OCI-LY7 (cell line): Measurements from ENCODE around the gene HBG2. TPM values are rescaled to one million over a fixed set of nuclear protein-coding genes. Genes with fewer than 3 reads are reported as not detected.

Experiments used
- BruUV-seq: library from RNA; stranded (reverse); fragments of 400-500 nt; replicated peaks from 2 replicates; lab custom pipeline; 2021; lab: Mats Ljungman, UMichigan
- CTCF ChIA-PET: fragments of 300-600 bp; sonication (Branson Sonifier 250); formaldehyde crosslinking; loops from one replicate; lab custom pipeline; 2022; ENCODE audit warnings: antibody characterized with exemption; ENCODE audit not compliant: unreplicated experiment; lab: Charles Lee
- POLR2A ChIA-PET: fragments of 300-600 bp; sonication (Branson Sonifier 250); formaldehyde crosslinking; loops from one replicate; lab custom pipeline; 2022; ENCODE audit warnings: antibody characterized with exemption; lab: Charles Lee
- DNase-seq: peaks from one replicate; pipeline ENCODE4 v3.0.0-alpha.2; 2015; ENCODE audit warnings: low spot score
- H2AFZ ChIP-seq: fragments of 200-600 bp; sonication (generic), shearing (Covaris generic); 2 replicates; pipeline ENCODE4 v1.6.1; 2014; ENCODE audit warnings: mild to moderate bottlenecking, antibody characterized with exemption, low read length, moderate library complexity
- H3K27ac ChIP-seq: fragments of 200-600 bp; sonication (generic); 2 replicates; pipeline ENCODE4 v1.5.1; 2014; ENCODE audit warnings: mixed run types, low read depth, mild to moderate bottlenecking, moderate library complexity, low read length, inconsistent platforms; ENCODE audit not compliant: poor library complexity, severe bottlenecking
- H3K36me3 ChIP-seq: fragments of 200-600 bp; sonication (generic); 2 replicates; pipeline ENCODE4 v1.6.1; 2014; ENCODE audit warnings: mild to moderate bottlenecking, antibody characterized with exemption, low read length, moderate library complexity, mixed read lengths; ENCODE audit not compliant: insufficient read depth
- H3K4me1 ChIP-seq: fragments of 200-600 bp; sonication (generic); 2 replicates; pipeline ENCODE4 v1.5.1; 2014; ENCODE audit warnings: mild to moderate bottlenecking, low read length; ENCODE audit not compliant: insufficient read depth, poor library complexity, severe bottlenecking
- H3K4me2 ChIP-seq: fragments of 200-600 bp; sonication (generic); 2 replicates; pipeline ENCODE4 v1.6.1; 2014; ENCODE audit warnings: mild to moderate bottlenecking, low read length
- H3K4me3 ChIP-seq: fragments of 200-600 bp; sonication (generic); 2 replicates; pipeline ENCODE4 v1.5.1; 2014; ENCODE audit warnings: mild to moderate bottlenecking, low read depth, low read length; ENCODE audit not compliant: poor library complexity, severe bottlenecking
- H3K79me2 ChIP-seq: fragments of 200-600 bp; sonication (generic); 2 replicates; pipeline ENCODE4 v1.6.1; 2016; ENCODE audit warnings: low read depth, mild to moderate bottlenecking, low read length, moderate library complexity, mixed read lengths; ENCODE audit not compliant: insufficient read depth
- H3K9me2 ChIP-seq: fragments of 200-600 bp; sonication (generic); 2 replicates; pipeline ENCODE4 v1.6.1; 2016; ENCODE audit warnings: mild to moderate bottlenecking, low read length, mixed read lengths; ENCODE audit not compliant: insufficient read depth
- H3K9me3 ChIP-seq: fragments of 200-600 bp; sonication (generic); 2 replicates; pipeline ENCODE4 v1.6.1; 2014; ENCODE audit warnings: mild to moderate bottlenecking, mixed run types, low read length, mixed read lengths
- H4K20me1 ChIP-seq: fragments of 200-600 bp; sonication (generic); 2 replicates; pipeline ENCODE4 v1.6.1; 2014; ENCODE audit warnings: mild to moderate bottlenecking, antibody characterized with exemption, low read length, moderate library complexity, mixed read lengths; ENCODE audit not compliant: insufficient read depth
- CTCF ChIP-seq: fragments of 200-600 bp; sonication (generic); conservative IDR thresholded peaks from 2 replicates; pipeline ENCODE4 v1.5.1; 2014; ENCODE audit warnings: mild to moderate bottlenecking, antibody characterized with exemption, low read length, moderate library complexity, mixed read lengths
- EZH2phosphoT487 ChIP-seq: fragments of 200-600 bp; sonication (generic); IDR thresholded peaks from 2 replicates; pipeline ENCODE4 v1.6.1; 2018; ENCODE audit warnings: low read depth, borderline replicate concordance, mild to moderate bottlenecking, mixed run types, antibody characterized with exemption, low read length, moderate library complexity, mixed read lengths
- intact Hi-C: fragments of 100-400 bp; cut with micrococcal nuclease; formaldehyde crosslinking; loops from one replicate; pipeline ENCODE4 v1.10.0; 2022; ENCODE audit not compliant: unreplicated experiment
- total RNA-seq, 2 experiments: library from RNA; depleted of rRNA in 1 of 2; stranded (reverse); fragments of >200 nt in 1 of 2; shearing (Covaris generic) in 1 of 2; gene quantifications; 2 replicates each; pipeline ENCODE4 v1.2.3, GENCODE V29; 2014 to 2022

HBG2 gene
- total RNA-seq, 2 experiments from 2014 or later = not detected

GRCh38 chr11:5227681-5228080, 26.9 kb downstream of the HBG2 start:
- Histone ChIP-seq H4K20me1 (no peaks in the 10 kb centered on the region), H2AFZ (no peak overlapping the region), H3K4me3 (no peak overlapping the region), H3K9me3 (no peaks in the 10 kb centered on the region), H3K4me1 (no peaks in the 10 kb centered on the region), H3K9me2 (no peaks in the 10 kb centered on the region), H3K27ac (no peak overlapping the region), H3K36me3 (no peaks in the 10 kb centered on the region), H3K4me2 (no peak overlapping the region), H3K79me2 (no peaks in the 10 kb centered on the region)
- no peak for DNase-seq
- intact Hi-C loops = no loop called here
- BruUV-seq = no TSS peak
- ChIA-PET POLR2A (no interaction called here), CTCF (no interaction called here)
- no peak for TF ChIP-seq CTCF
- no peak for TF ChIP-seq EZH2phosphoT487

DNA sequence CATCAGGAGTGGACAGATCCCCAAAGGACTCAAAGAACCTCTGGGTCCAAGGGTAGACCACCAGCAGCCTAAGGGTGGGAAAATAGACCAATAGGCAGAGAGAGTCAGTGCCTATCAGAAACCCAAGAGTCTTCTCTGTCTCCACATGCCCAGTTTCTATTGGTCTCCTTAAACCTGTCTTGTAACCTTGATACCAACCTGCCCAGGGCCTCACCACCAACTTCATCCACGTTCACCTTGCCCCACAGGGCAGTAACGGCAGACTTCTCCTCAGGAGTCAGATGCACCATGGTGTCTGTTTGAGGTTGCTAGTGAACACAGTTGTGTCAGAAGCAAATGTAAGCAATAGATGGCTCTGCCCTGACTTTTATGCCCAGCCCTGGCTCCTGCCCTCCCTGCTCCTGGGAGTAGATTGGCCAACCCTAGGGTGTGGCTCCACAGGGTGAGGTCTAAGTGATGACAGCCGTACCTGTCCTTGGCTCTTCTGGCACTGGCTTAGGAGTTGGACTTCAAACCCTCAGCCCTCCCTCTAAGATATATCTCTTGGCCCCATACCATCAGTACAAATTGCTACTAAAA, 27.8 kb downstream of the HBG2 start, which contains the start of gene HBB:
HBB (minus strand) TSS at position 340 of the 579 bp plus-strand sequence; CDS start at position 290, 50 bp downstream.
- Histone ChIP-seq H4K20me1 (no peaks in the 10 kb centered on the region), H3K79me2 (no peaks in the 10 kb centered on the region), H3K4me2 (no peak within 1 kb of the TSS), H3K9me3 (no peaks in the 10 kb centered on the region), H3K9me2 (no peaks in the 10 kb centered on the region), H3K4me3 (no peak within 1 kb of the TSS), H2AFZ (no peak within 1 kb of the TSS), H3K27ac (no peak within 1 kb of the TSS), H3K4me1 (no peaks in the 10 kb centered on the region), H3K36me3 (no peaks in the 10 kb centered on the region)
- no peak for DNase-seq
- intact Hi-C loops = no loop called here
- BruUV-seq = no TSS peak
- TF ChIP-seq CTCF (no peak), EZH2phosphoT487 (no peak)
- POLR2A ChIA-PET = no interaction called here
- CTCF ChIA-PET = no interaction called here

DNA sequence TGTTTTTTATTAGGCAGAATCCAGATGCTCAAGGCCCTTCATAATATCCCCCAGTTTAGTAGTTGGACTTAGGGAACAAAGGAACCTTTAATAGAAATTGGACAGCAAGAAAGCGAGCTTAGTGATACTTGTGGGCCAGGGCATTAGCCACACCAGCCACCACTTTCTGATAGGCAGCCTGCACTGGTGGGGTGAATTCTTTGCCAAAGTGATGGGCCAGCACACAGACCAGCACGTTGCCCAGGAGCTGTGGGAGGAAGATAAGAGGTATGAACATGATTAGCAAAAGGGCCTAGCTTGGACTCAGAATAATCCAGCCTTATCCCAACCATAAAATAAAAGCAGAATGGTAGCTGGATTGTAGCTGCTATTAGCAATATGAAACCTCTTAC, 29.1 kb downstream of the HBG2 start:
- no peak overlapping the region for H3K4me2 ChIP-seq
- H3K9me2 ChIP-seq = no peaks in the 10 kb centered on the region
- BruUV-seq = no TSS peak
- ChIA-PET CTCF (no interaction called here), POLR2A (no interaction called here)
- H4K20me1 ChIP-seq = no peaks in the 10 kb centered on the region
- H3K36me3 ChIP-seq = no peaks in the 10 kb centered on the region
- no peaks in the 10 kb centered on the region for H3K4me1 ChIP-seq
- DNase-seq = no peak
- no peak overlapping the region for H3K4me3 ChIP-seq
- no peaks in the 10 kb centered on the region for H3K9me3 ChIP-seq
- H2AFZ ChIP-seq = no peak overlapping the region
- intact Hi-C loops = no loop called here
- no peak overlapping the region for H3K27ac ChIP-seq
- TF ChIP-seq EZH2phosphoT487 = no peak
- TF ChIP-seq CTCF = no peak
- no peaks in the 10 kb centered on the region for H3K79me2 ChIP-seq
